ENCODE measurements around the gene VASP. TPM values are rescaled to one million over a fixed set of nuclear protein-coding genes. Genes with fewer than 3 reads are reported as not detected.

Gene VASP
- total and polyA plus RNA-seq, 11 donors = 31.2 to 106 (median 49.5) TPM

DNA sequence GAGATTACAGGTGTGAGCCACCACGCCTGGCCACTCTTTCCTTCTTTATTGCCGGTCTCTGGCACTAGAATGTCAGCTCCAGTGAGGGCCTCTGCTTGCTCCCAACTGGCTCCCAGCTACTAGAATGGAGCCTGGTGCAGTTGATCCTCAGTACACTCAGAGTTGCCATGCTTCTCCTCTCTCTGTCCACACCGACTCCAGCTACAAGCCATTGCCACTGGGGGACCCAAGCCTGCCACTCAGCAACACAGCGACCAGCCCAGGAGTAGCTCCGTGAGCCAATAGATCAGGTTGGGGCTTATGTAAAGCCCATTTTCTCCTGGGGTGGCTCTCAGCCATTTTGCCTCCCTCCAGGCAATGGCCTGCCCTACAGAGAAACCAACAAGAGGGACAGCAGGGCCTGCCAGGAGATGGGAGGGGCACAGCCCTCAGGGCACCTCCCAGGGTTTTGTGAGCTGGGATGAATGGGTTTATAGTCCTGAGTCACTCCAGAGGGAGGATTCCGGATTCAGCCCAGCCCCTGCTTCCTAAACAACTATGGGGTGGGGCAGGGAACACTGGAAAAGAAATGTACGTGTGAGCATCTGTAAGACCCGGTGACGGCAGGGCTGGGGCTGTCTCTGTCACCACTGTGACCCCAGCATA lies 40.8 kb downstream of the VASP start:
- no peak for TF ChIP-seq POLR2A (IDR thresholded peaks at IDR 0.05)
- peak overlapping the region in 1 of 12 donors; percentile 39 for H3K27ac ChIP-seq
- 81 to 89% (median 85%) methylated on average over 9 of the region's 9 CpGs for WGBS, 4 donors
- H3K4me3 ChIP-seq = no peak overlapping the region
- H3K27me3 ChIP-seq = no peaks in the 10 kb centered on the region
- H3K4me1 ChIP-seq = peaks cover 0 to 7% (median 0%) of the 10 kb centered on the region in 12 donors
- H3K9me3 ChIP-seq = no peaks in the 10 kb centered on the region
- intact Hi-C loops (cut with DNase I) = no loop called here
- peaks cover 0 to 7% (median 4%) of the 10 kb centered on the region in 9 donors for H3K36me3 ChIP-seq
- ATAC-seq = peak in 3 of 4 donors; percentile 73 to 77 (median 75)
- peak in 1 of 5 donors; percentile 63 for DNase-seq

DNA sequence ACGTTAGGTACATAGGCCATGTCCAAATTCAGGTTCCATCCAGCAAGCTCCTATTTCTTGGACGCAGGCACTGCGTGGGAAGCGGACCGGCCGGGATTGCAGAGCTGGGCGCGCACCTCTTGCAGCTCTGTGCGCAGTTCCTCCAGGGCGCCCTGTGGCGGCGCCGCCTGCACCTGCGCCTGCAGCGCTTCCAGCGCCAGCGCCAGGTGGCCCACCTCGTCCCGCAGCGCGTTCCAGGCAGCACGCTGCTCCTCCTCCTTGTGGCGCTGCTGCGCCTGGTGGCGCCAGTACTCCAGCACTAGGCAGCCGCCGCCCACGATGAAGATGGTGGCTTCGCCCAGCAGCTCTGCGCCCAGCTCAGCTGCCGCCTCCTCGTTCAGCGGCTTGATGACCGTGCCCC lies 46.2 kb downstream of the VASP start:
- Histone ChIP-seq H3K27ac (no peak overlapping the region), H3K4me1 (peaks cover 0 to 16% (median 0%) of the 10 kb centered on the region in 12 donors), H3K36me3 (peaks cover 0 to 14% (median 8%) of the 10 kb centered on the region in 9 donors), H3K9me3 (no peaks in the 10 kb centered on the region), H3K4me3 (no peak overlapping the region), H3K27me3 (no peaks in the 10 kb centered on the region)
- intact Hi-C loops (cut with DNase I) = no loop called here
- no peak for ATAC-seq
- DNase-seq = peak in 1 of 5 donors; percentile 9
- TF ChIP-seq POLR2A (IDR thresholded peaks at IDR 0.05) = no peak
- TF ChIP-seq, protein P1, sequence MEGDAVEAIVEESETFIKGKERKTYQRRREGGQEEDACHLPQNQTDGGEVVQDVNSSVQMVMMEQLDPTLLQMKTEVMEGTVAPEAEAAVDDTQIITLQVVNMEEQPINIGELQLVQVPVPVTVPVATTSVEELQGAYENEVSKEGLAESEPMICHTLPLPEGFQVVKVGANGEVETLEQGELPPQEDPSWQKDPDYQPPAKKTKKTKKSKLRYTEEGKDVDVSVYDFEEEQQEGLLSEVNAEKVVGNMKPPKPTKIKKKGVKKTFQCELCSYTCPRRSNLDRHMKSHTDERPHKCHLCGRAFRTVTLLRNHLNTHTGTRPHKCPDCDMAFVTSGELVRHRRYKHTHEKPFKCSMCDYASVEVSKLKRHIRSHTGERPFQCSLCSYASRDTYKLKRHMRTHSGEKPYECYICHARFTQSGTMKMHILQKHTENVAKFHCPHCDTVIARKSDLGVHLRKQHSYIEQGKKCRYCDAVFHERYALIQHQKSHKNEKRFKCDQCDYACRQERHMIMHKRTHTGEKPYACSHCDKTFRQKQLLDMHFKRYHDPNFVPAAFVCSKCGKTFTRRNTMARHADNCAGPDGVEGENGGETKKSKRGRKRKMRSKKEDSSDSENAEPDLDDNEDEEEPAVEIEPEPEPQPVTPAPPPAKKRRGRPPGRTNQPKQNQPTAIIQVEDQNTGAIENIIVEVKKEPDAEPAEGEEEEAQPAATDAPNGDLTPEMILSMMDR (IDR thresholded peaks at IDR 0.05) = no peak
- WGBS, 4 donors = 77 to 82% (median 79%) methylated on average over 9 to 34 of the region's 34 CpGs

DNA sequence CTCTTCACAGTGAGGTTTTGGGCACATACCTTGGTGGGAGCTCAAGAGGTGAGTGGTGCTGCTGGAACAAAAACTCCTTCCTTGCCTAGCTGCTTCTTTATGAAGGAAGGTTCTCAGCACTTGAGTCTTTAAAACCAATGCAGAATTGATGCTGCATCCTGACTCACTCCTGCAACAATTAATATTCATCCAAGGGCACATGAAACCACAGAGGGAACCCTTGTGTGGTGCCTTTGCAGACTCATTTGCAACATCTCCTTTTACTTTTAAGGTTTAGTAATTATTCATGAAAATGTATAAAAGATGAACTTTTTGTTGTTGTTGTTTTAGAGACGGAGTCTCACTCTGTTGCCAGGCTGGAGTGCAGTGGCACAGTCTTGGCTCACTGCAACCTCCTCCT lies 47.2 kb downstream of the VASP start:
- no peak for DNase-seq
- no peak for ATAC-seq

DNA sequence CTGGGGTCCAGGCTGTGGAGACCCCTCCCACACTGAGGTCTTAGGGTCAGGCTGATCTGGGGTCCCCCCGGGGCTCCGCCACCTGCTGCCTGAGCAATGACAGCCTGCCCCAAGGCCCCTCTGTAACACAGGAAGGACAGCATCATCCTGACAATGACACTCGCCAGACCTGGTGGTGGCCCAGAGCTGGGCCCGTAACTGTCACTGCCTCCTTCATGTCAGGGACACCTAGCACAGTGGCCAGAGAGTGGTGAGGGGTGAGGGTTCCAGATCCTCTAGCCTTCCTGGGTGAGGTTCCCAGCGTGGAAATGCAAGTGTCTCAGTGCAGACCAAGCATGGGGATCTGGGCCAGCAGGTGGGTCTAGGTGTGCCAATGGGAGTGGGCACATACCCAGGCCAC lies 49.6 kb downstream of the VASP start:
- Histone ChIP-seq H3K9me3 (no peaks in the 10 kb centered on the region), H3K27me3 (no peaks in the 10 kb centered on the region), H3K36me3 (peaks cover 0 to 14% (median 8%) of the 10 kb centered on the region in 9 donors), H3K4me1 (peaks cover 0 to 27% (median 9%) of the 10 kb centered on the region in 12 donors), H3K4me3 (no peak overlapping the region), H3K27ac (peak overlapping the region in 2 of 12 donors; percentile 39 to 50)
- WGBS, 4 donors = 57 to 61% (median 60%) methylated on average over 5 of the region's 5 CpGs; no CpG with 5 or more reads in 1 of the 4 donors
- DNase-seq (peak in 2 of 5 donors; percentile 46 to 55), ATAC-seq (peak; percentile 38 to 89 (median 78))
- TF ChIP-seq, protein P1 (IDR thresholded peaks at IDR 0.05) = no peak
- TF ChIP-seq POLR2A (IDR thresholded peaks at IDR 0.05) = no peak
- intact Hi-C loops (cut with DNase I) = loop anchor here in 2 of 10 donors (5.0 kb wide), 1 partner anchor 35 kb away; no protein-coding TSS in a partner anchor

More for the DNA sequence above, 47.2 kb downstream of the VASP start:
- H3K4me3 ChIP-seq = no peak overlapping the region
- H3K4me1 ChIP-seq = peaks cover 0 to 19% (median 0%) of the 10 kb centered on the region in 12 donors
- no peaks in the 10 kb centered on the region for H3K9me3 ChIP-seq
- 85 to 94% (median 92%) methylated on average over 1 of the region's 1 CpG for WGBS, 4 donors
- H3K27me3 ChIP-seq = no peaks in the 10 kb centered on the region
- no peak for TF ChIP-seq POLR2A (IDR thresholded peaks at IDR 0.05)
- TF ChIP-seq, protein P1 (IDR thresholded peaks at IDR 0.05) = no peak
- no peak overlapping the region for H3K27ac ChIP-seq
- intact Hi-C loops (cut with DNase I) = no loop called here
- peaks cover 0 to 14% (median 8%) of the 10 kb centered on the region in 9 donors for H3K36me3 ChIP-seq

All from heart left ventricle (tissue), 16 donors.